ENCODE results near the gene JAGN1.
"Not testable (repeated sequence)": the region's sequence is repeated elsewhere in the genome, so short reads cannot be mapped to it uniquely, and the experiment has no call there.

JAGN1 gene

GRCh38 chr3:9898467-9899241 lies 8.2 kb downstream of the JAGN1 start:
- DNase-seq (ENCODE audit: low spot score), result no peak

- DNase-seq (ENCODE audit: low spot score), result no peak
Measured at GRCh38 chr3:9899289-9899791, 8.9 kb downstream of the JAGN1 start.

GRCh38 chr3:9900965-9901415 lies 10.6 kb downstream of the JAGN1 start:
- not testable (repeated sequence) for DNase-seq (ENCODE audit: low spot score)

- no peak for DNase-seq (ENCODE audit: low spot score)
Measured at GRCh38 chr3:9901967-9902366, 11.6 kb downstream of the JAGN1 start.

GRCh38 chr3:9902372-9903237 lies 12.2 kb downstream of the JAGN1 start, which contains the start of gene IL17RE:
IL17RE (plus strand) TSS chr3:9902848; CDS start chr3:9902933, 85 bp downstream.
- peak; percentile 59 for DNase-seq (ENCODE audit: low spot score)

- DNase-seq (ENCODE audit: low spot score), result peak; percentile 75
Measured at GRCh38 chr3:9903238-9903624, 12.8 kb downstream of the JAGN1 start.

GRCh38 chr3:9903904-9904303 lies 13.5 kb downstream of the JAGN1 start:
- no peak for DNase-seq (ENCODE audit: low spot score)

- no peak for DNase-seq (ENCODE audit: low spot score)
Measured at GRCh38 chr3:9906480-9906879, 16.1 kb downstream of the JAGN1 start.

GRCh38 chr3:9908286-9908685 lies 17.9 kb downstream of the JAGN1 start:
- DNase-seq (ENCODE audit: low spot score), result no peak

GRCh38 chr3:9909221-9910013 lies 19.0 kb downstream of the JAGN1 start:
- no peak for DNase-seq (ENCODE audit: low spot score)

GRCh38 chr3:9911863-9912262 lies 21.5 kb downstream of the JAGN1 start:
- no peak for DNase-seq (ENCODE audit: low spot score)

- no peak for DNase-seq (ENCODE audit: low spot score)
Measured at GRCh38 chr3:9912294-9912935, 22.0 kb downstream of the JAGN1 start.

GRCh38 chr3:9913601-9914000 lies 23.2 kb downstream of the JAGN1 start:
- DNase-seq (ENCODE audit: low spot score), result no peak

GRCh38 chr3:9914011-9914410 lies 23.6 kb downstream of the JAGN1 start:
- DNase-seq (ENCODE audit: low spot score), result no peak

- no peak for DNase-seq (ENCODE audit: low spot score)
Measured at GRCh38 chr3:9914559-9915253, 24.3 kb downstream of the JAGN1 start.

GRCh38 chr3:9915254-9916141 lies 25.1 kb downstream of the JAGN1 start:
- peak; percentile 77 for DNase-seq (ENCODE audit: low spot score)

GRCh38 chr3:9916346-9916733 lies 25.9 kb downstream of the JAGN1 start:
- peak; percentile 62 for DNase-seq (ENCODE audit: low spot score)

GRCh38 chr3:9916734-9917680 lies 26.6 kb downstream of the JAGN1 start, which contains the start of gene IL17RC:
IL17RC (plus strand) TSS chr3:9917098; CDS start chr3:9917316, 218 bp downstream.
- DNase-seq (ENCODE audit: low spot score), result peak; percentile 93

GRCh38 chr3:9917820-9918219 lies 27.4 kb downstream of the JAGN1 start:
- DNase-seq (ENCODE audit: low spot score), result no peak

Data from AG20443 (cell line).